HUES6 (cell line): ENCODE measurements around the gene CHD5.
A peak's percentile ranks its signal among the peaks of the same experiment; 100 is the strongest.
"Not testable (repeated sequence)": the region's sequence is repeated elsewhere in the genome, so short reads cannot be mapped to it uniquely, and the experiment has no call there.

Experiments
- H3K27ac ChIP-seq: 2 replicates; pipeline ENCODE4 v1.7.0; 2013; ENCODE audit warnings: low read depth, mild to moderate bottlenecking, low read length, inconsistent platforms
- H3K27me3 ChIP-seq: 2 replicates; pipeline ENCODE4 v1.6.1; 2013; ENCODE audit warnings: low read length; ENCODE audit not compliant: control insufficient read depth, insufficient read depth
- H3K36me3 ChIP-seq: 2 replicates; pipeline ENCODE4 v1.6.1; 2013; ENCODE audit warnings: low read length; ENCODE audit not compliant: control insufficient read depth, insufficient read depth
- H3K4me1 ChIP-seq: 2 replicates; pipeline ENCODE4 v1.6.1; 2013; ENCODE audit warnings: low read length; ENCODE audit not compliant: control insufficient read depth, insufficient read depth
- H3K4me3 ChIP-seq: 2 replicates; pipeline ENCODE4 v1.5.1; 2013; ENCODE audit warnings: low read depth, low read length
- H3K9ac ChIP-seq: one replicate; pipeline ENCODE4 v1.6.1; 2013; ENCODE audit warnings: mild to moderate bottlenecking, low read length
- H3K9me3 ChIP-seq: 2 replicates; pipeline ENCODE4 v1.6.1; 2013; ENCODE audit warnings: low read depth, low read length; ENCODE audit not compliant: control insufficient read depth, insufficient read depth

CHD5 gene

DNA sequence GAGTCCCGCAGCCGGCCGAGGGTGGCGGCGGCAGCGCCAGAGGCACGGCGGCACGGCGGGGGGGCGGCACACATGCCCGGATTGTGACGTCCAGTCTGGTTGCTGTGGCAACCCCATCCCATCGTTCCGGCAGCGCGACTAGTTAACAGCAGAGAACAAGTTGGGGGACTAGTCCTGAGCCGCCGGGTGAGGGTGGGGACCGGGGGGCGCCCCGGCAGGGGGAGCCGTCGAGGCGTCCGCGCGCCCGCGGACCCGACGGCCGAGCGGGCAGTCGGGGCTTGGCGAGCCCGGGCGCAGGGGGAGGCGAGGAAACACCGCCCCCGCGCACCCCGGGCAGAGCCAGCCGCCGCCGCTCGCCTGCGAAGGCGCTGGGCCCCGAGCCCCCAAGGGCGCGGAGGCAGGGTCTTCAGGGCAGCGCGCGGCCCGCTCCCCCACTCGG, at the start of gene CHD5:
CHD5 (minus strand) TSS at position 54 of the 439 bp plus-strand sequence. CDS start 298 bp downstream, outside the sequence.
- Histone ChIP-seq H3K9me3 (no peaks in the 10 kb centered on the region), H3K27ac (no peak within 1 kb of the TSS), H3K36me3 (peaks cover 10% of the 10 kb centered on the region), H3K9ac (no peak within 1 kb of the TSS), H3K4me1 (peaks cover 24% of the 10 kb centered on the region), H3K27me3 (peaks cover 74% of the 10 kb centered on the region), H3K4me3 (peak within 1 kb of the TSS; percentile 51)

DNA sequence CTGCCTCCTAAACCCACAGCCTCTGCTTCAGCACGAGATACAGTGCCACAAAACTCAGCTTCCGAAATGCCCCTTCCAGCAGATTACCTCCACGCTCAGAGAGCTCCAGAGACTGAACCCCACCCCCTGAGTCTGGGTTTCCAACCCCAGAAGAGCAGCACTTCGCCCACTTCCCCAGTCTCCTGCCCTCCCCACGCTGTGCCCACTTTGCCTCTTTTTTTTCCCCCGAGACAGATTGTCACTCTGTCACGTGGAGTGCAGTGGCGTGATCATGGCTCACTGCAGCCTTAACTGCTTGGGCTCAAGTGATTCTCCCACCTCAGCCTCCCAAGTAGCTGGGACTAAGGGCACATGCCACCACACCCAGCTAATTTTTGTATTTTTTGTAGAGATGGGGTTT, 45.5 kb upstream of the CHD5 start:
- Histone ChIP-seq H3K27ac (no peak overlapping the region), H3K9ac (peak overlapping the region; percentile 3), H3K36me3 (peaks cover 82% of the 10 kb centered on the region)

DNA sequence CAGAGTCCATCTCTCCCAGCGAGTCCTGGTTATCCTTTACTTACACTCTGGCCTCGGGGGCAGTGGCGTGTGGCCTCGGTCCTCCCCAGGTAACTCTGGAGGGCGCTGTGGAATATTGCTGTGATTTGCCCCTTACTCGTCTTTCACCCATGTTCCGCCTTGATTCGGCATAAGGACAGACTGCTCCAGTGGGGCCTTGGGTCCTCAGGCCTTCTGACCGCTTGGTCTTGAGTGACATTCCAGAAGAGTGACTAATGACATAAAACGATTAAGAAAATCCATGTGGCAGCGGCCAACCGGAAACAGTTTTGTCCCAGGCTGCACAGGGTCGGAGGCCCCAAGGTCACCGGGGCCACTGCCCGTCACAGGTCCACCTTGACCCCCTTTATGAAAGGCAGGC, 44.6 kb upstream of the CHD5 start:
- Histone ChIP-seq H3K27ac (no peak overlapping the region), H3K36me3 (peaks cover 80% of the 10 kb centered on the region), H3K9me3 (no peaks in the 10 kb centered on the region), H3K27me3 (no peaks in the 10 kb centered on the region), H3K4me1 (no peaks in the 10 kb centered on the region), H3K4me3 (no peak overlapping the region), H3K9ac (no peak overlapping the region)

More for the DNA sequence above, 45.5 kb upstream of the CHD5 start:
- Histone ChIP-seq H3K4me3 (no peak overlapping the region), H3K9me3 (no peaks in the 10 kb centered on the region), H3K4me1 (no peaks in the 10 kb centered on the region), H3K27me3 (no peaks in the 10 kb centered on the region)

DNA sequence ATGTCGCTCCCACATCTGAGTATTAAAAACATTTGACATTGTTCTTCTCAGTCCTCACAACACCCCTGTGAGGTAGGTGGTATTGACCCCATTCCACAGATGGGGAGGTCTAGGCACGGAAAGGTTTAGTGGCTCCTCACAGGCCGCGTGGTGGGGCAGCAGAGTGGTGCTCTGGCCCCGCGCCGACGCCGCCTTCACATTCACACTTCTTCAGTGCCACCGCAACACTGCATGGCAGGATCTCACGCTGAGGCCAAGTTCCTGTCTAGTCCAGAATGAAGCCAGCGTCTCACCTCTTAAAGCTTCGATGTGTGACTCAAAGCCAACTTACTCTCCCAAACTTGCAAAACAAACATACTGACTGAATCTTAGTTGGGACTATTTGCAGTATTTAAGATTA, 43.5 kb upstream of the CHD5 start:
- Histone ChIP-seq H3K27ac (no peak overlapping the region), H3K4me1 (no peaks in the 10 kb centered on the region), H3K9me3 (no peaks in the 10 kb centered on the region), H3K27me3 (no peaks in the 10 kb centered on the region), H3K9ac (no peak overlapping the region), H3K4me3 (no peak overlapping the region), H3K36me3 (peaks cover 71% of the 10 kb centered on the region)

DNA sequence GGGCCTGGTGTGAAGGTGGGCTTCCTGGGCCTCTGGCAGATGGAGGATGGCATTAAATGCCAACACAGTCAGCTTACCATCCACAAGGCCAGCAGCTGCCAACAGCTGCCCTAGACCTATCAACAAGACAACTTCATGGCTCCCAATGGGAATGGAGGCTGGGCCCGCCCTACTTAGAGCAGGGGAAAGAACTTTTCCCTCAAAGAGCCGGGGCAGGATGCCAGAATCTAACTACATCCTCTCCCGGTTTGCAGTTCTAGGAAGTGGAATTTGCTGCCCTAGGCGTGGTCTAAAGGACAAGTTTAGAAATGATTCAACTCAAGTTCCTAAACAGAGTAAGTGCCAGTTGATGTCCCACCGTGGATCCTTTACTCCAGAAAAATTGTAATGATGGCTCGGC, 42.5 kb upstream of the CHD5 start:
- no peak overlapping the region for H3K9ac ChIP-seq
- no peaks in the 10 kb centered on the region for H3K4me1 ChIP-seq
- no peak overlapping the region for H3K27ac ChIP-seq
- no peaks in the 10 kb centered on the region for H3K27me3 ChIP-seq
- H3K36me3 ChIP-seq = peaks cover 63% of the 10 kb centered on the region
- H3K4me3 ChIP-seq = no peak overlapping the region
- H3K9me3 ChIP-seq = no peaks in the 10 kb centered on the region

DNA sequence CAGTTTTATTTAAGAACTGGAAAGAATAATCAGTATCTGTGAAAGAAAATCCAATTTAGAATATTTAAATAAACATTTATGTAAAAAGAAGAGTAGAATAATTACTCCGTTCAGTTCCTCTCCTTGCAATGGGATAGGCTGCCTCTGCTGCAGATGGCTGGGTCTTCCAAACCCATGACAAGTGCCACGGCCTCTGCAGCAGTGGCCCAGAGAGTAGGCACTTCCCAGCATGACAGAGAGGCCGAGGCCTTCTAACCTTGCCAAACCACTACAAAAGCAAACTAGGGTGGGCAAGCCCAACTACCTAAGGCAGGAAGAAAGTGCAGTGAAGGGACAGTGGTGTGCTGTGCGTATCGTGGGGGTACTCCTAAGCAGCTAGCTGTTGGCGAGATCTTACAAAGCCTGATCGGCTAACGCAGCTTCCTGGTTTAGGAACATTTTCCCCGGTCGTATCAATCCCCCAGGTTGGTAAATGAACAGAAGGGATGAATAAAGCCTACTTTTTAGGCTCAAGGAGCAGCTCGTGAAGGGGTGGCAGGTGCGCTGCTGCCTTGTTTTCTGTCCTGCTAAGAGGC, 41.2 kb upstream of the CHD5 start:
- Histone ChIP-seq H3K36me3 (peaks cover 52% of the 10 kb centered on the region), H3K4me1 (no peaks in the 10 kb centered on the region), H3K4me3 (no peak overlapping the region), H3K9me3 (no peaks in the 10 kb centered on the region), H3K9ac (no peak overlapping the region), H3K27ac (no peak overlapping the region), H3K27me3 (no peaks in the 10 kb centered on the region)

DNA sequence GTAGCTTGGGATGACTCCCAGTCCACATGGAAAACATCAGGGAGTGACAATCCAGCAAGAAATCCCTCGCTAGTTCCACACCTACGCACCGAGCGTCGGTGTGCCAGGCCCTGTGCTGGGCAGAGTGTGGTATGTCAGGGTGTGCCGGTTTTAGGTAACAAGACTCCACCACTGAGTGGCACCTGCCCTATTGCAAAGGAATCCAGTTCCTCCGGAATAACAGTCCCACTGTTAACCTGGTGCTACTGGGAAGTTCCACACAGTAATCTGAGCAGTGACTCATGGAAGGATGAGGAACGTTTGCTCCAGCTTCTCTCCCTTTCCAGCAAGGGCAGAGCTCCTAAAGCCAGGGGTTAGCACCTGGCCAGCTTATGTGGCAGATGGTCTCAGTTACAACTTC, 40.1 kb upstream of the CHD5 start:
- no peaks in the 10 kb centered on the region for H3K4me1 ChIP-seq
- H3K36me3 ChIP-seq = peaks cover 42% of the 10 kb centered on the region
- no peaks in the 10 kb centered on the region for H3K9me3 ChIP-seq
- H3K9ac ChIP-seq = no peak overlapping the region
- no peak overlapping the region for H3K4me3 ChIP-seq
- no peaks in the 10 kb centered on the region for H3K27me3 ChIP-seq
- no peak overlapping the region for H3K27ac ChIP-seq

DNA sequence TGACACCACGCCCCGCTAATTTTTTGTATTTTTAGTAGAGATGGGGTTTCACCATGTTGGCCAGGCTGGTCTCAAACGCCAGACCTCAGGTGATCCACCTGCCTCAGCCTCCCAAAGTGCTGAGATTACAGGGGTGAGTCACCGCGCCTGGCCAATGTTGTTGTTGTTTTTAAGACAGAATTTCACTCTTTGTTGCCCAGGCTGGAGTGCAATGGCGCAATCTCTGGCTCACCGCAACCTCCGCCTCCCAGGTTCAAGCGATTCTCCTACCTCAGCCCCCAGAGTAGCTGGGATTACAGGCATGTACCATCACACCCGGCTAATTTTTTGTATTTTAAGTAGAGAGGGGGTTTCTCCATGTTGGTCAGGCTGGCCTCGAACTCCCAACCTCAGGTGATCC, 39.5 kb upstream of the CHD5 start:
- not testable (repeated sequence) for H3K27me3 ChIP-seq, H3K4me3 ChIP-seq, H3K9ac ChIP-seq, H3K27ac ChIP-seq, H3K9me3 ChIP-seq, H3K4me1 ChIP-seq
- peaks cover 36% of the 10 kb centered on the region for H3K36me3 ChIP-seq

DNA sequence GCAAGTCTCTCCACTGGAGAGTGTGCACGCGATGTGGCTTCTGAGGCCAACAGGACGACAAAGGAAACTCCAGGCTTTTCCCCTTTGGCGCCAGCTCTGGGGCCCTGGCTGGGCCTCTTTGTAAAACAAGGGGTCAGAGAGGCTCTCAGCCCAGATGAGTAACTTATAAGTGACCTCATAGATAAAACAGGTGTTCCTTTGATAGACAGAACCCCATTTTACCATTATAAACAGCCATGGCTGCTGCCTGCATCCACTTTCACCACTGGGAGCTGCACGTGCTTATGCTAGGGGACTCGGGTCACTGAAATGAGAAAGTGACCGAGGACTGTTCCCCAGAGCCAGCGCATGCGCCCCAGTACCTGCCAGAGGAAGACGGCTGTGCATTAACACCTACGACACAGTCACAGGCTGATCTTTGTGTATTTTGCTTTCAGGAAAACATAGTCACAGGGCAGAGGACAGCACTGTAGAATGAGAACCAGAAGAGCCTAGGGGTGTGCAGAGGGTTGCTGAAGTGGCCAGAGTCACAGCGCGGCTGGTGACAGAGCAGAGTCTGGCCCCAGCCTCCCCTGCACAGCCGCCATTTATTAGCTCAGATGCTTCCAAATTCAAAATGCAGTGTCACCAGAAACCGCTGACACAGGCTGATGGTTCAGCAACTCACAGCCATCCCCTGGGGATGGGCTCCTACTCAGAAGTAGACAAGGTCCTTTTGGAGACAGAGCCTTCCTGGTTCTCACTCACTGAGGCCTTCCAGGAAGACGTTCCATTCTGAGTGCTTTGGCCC, 38.4 kb upstream of the CHD5 start:
- no peak overlapping the region for H3K4me3 ChIP-seq
- no peak overlapping the region for H3K27ac ChIP-seq
- no peaks in the 10 kb centered on the region for H3K4me1 ChIP-seq
- 0 out of 2 replicates have a peak, but pooled peaks cover under 1% of the 10 kb centered on the region for H3K27me3 ChIP-seq
- H3K9ac ChIP-seq = no peak overlapping the region
- H3K36me3 ChIP-seq = peaks cover 25% of the 10 kb centered on the region
- no peaks in the 10 kb centered on the region for H3K9me3 ChIP-seq

DNA sequence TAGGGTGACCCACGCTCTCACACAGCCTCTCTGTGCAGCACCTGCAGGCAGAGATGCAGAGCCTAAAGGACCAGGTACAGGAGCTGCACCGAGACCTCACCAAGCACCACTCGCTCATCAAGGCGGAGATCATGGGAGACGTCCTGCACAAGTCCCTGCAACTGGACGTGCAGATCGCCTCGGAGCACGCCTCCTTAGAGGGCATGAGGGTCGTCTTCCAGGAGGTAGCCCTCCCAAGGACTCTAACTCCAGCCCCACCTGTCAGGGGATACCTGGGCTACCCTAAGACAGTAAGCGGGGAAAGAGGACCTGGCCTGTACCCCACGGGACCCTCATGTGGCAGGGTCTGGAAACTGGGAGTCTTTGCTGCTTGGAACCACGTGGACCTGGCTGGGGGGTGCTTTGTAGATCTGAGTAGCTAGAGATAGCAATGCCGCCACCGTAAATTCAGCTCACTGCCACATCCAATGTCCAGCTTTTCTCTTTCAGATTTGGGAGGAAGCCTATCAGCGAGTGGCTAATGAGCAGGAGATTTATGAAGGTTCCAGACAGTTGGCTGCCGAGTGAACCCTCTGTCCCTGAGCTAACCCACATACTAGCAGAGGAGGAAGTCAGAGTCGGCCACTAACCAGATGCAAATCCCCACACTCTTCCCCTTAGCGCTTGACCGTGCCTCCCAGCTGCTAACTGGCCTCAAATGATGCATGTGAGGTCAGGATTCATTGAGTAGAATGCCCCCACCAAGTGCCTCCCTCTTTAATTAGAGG, 32.3 kb upstream of the CHD5 start:
- peaks cover 12% of the 10 kb centered on the region for H3K4me1 ChIP-seq
- H3K27me3 ChIP-seq = peaks cover 24% of the 10 kb centered on the region
- H3K4me3 ChIP-seq = no peak overlapping the region
- peaks cover 2% of the 10 kb centered on the region; the same call in 1 of the 2 replicates for H3K36me3 ChIP-seq
- no peak overlapping the region for H3K9ac ChIP-seq
- no peak overlapping the region for H3K27ac ChIP-seq
- no peaks in the 10 kb centered on the region for H3K9me3 ChIP-seq

DNA sequence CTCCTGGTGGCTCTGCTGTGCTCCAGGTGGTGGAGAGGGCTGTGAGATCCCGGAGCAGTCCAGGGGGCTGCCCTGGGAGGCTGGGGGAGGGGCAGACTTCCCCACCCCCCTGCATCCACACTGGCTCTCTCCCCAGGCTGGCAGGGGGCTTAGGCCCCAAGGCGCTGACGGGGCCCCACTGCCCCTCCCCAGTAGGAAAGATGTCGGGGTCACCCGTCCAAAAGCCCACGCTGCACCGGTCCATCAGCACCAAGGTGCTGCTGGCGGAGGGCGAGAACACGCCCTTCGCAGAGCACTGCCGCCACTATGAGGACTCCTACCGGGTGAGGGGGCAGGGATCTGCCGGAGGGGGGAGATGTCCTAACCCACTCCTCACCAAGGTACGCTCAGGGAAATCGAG, 31.6 kb upstream of the CHD5 start:
- Histone ChIP-seq H3K27me3 (peaks cover 30% of the 10 kb centered on the region), H3K36me3 (peaks cover 2% of the 10 kb centered on the region; the same call in 1 of the 2 replicates), H3K4me3 (no peak overlapping the region), H3K9me3 (no peaks in the 10 kb centered on the region), H3K9ac (no peak overlapping the region), H3K27ac (no peak overlapping the region), H3K4me1 (peaks cover 13% of the 10 kb centered on the region)
